Smooth muscle cell (in vitro differentiated cells): ENCODE measurements around the gene ISCU. TPM values are rescaled to one million over a fixed set of nuclear protein-coding genes. Genes with fewer than 3 reads are reported as not detected.

Source experiments
- DNase-seq: peaks from one replicate; lab custom pipeline; 2025; ENCODE audit not compliant: unreplicated experiment; lab: John Stamatoyannopoulos, UW
- H2AFZ ChIP-seq: fragments of 200-600 bp; sonication (generic); 2 replicates; pipeline ENCODE4 v1.6.0; 2016; ENCODE audit warnings: antibody characterized with exemption, low read depth, mild to moderate bottlenecking
- H3F3A ChIP-seq: fragments of 200-600 bp; sonication (generic); 2 replicates; pipeline ENCODE4 v1.6.0; 2017; ENCODE audit warnings: antibody characterized with exemption, low read depth
- H3K27ac ChIP-seq: fragments of 200-600 bp; sonication (generic); 2 replicates; pipeline ENCODE4 v1.5.1; 2016; ENCODE audit warnings: low read depth, mild to moderate bottlenecking
- H3K27me3 ChIP-seq: fragments of 200-600 bp; sonication (generic); 2 replicates; pipeline ENCODE4 v1.6.1; 2016; ENCODE audit warnings: low read depth, mild to moderate bottlenecking
- H3K36me3 ChIP-seq: fragments of 200-600 bp; sonication (generic); 2 replicates; pipeline ENCODE4 v1.5.1; 2016; ENCODE audit warnings: low read depth
- H3K4me1 ChIP-seq: fragments of 200-600 bp; sonication (generic); 2 replicates; pipeline ENCODE4 v1.5.1; 2016; ENCODE audit warnings: low read depth
- H3K4me2 ChIP-seq: fragments of 200-600 bp; sonication (generic); 2 replicates; pipeline ENCODE4 v1.6.0; 2016; ENCODE audit warnings: mild to moderate bottlenecking
- H3K4me3 ChIP-seq: fragments of 200-600 bp; sonication (generic); 2 replicates; pipeline ENCODE4 v1.5.1; 2016; ENCODE audit warnings: mild to moderate bottlenecking
- H3K79me2 ChIP-seq: fragments of 200-600 bp; sonication (generic); 2 replicates; pipeline ENCODE4 v1.6.0; 2016; ENCODE audit warnings: low read depth, mild to moderate bottlenecking
- H3K9ac ChIP-seq: fragments of 200-600 bp; sonication (generic); 2 replicates; pipeline ENCODE4 v1.6.0; 2016; ENCODE audit warnings: low read depth
- H3K9me3 ChIP-seq: fragments of 200-600 bp; sonication (generic); replicated peaks from 2 replicates; pipeline ENCODE4 v1.5.1; 2016; ENCODE audit warnings: low read depth
- H4K20me1 ChIP-seq: fragments of 200-600 bp; sonication (generic); 2 replicates; pipeline ENCODE4 v1.6.0; 2016; ENCODE audit warnings: low read depth
- WGBS: methylation state at CpG from one replicate; pipeline ENCODE4 v1.1.7; 2016; ENCODE audit warnings: low lambda C conversion rate; 5-methylcytosine and 5-hydroxymethylcytosine counted together
- polyA plus RNA-seq: library from polyadenylated mRNA; unstranded; fragments of >200 nt; fragmentation: Nextera tagmentation; extraction: Ambion mirVana; gene quantifications from 2 replicates; pipeline ENCODE4 v1.2.1, GENCODE V29; 2016
- total RNA-seq: library from RNA; depleted of rRNA; stranded (reverse); fragments of >200 nt; gene quantifications from 2 replicates; pipeline ENCODE4 v1.2.3, GENCODE V29; 2014
- TF ChIP-seq, protein P1 (sequence below): fragments of 200-600 bp; sonication (generic); IDR thresholded peaks from 2 replicates; pipeline ENCODE4 v1.5.1; 2017; ENCODE audit warnings: borderline replicate concordance, mild to moderate bottlenecking, antibody characterized with exemption; ENCODE audit not compliant: insufficient read depth, poor library complexity, severe bottlenecking

ISCU gene
- total and polyA plus RNA-seq, 2 experiments from 2014 or later: 138 to 140 TPM

DNA sequence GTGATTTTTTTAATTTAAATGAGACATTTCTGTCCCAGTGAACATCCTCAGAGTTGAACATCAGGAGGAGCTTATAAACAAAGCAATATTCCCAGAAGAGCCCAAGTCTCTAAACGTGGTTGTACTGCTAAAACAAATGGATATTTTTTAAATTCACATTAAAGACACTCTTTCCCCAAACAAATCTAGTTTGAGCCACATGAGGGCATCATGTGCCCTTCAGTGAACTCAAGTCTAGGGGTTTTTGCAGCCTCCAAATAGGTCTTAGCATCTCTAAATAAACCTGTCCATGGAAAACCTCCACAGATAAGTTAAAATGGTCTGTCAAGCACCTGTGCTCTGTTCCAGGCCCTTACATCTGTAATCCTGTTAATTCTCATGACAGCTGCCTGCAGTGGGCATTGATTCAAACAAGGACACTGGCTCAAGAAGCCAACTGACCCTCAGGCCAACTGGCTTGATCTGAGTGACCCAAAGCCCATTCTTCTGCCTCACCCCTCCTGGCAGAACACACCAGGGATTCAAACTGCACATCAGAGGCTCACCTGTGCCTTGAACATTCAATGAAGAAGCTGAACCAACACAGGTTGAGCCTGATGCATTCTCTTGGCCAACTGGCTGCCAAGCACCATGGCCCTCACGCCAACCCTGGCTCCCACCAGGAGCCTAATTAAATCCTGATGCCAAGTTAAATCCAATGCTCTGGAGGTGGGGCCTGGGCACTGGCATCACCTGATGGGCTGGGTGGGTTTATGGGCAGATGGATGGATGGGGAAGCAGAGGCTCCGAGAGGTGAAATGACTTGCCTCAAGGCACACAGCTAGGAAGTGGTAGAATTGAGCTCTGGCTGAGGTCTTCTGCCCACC lies 8.6 kb downstream of the ISCU start:
- WGBS: 73% methylated on average over 3 of the region's 3 CpGs
- H3K27ac ChIP-seq: peak overlapping the region; percentile 7
- peaks cover 19% of the 10 kb centered on the region for H3F3A ChIP-seq
- H3K79me2 ChIP-seq: no peaks in the 10 kb centered on the region
- H3K27me3 ChIP-seq: no peaks in the 10 kb centered on the region
- TF ChIP-seq, protein P1, sequence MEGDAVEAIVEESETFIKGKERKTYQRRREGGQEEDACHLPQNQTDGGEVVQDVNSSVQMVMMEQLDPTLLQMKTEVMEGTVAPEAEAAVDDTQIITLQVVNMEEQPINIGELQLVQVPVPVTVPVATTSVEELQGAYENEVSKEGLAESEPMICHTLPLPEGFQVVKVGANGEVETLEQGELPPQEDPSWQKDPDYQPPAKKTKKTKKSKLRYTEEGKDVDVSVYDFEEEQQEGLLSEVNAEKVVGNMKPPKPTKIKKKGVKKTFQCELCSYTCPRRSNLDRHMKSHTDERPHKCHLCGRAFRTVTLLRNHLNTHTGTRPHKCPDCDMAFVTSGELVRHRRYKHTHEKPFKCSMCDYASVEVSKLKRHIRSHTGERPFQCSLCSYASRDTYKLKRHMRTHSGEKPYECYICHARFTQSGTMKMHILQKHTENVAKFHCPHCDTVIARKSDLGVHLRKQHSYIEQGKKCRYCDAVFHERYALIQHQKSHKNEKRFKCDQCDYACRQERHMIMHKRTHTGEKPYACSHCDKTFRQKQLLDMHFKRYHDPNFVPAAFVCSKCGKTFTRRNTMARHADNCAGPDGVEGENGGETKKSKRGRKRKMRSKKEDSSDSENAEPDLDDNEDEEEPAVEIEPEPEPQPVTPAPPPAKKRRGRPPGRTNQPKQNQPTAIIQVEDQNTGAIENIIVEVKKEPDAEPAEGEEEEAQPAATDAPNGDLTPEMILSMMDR: peak; percentile 53
- no peaks in the 10 kb centered on the region for H4K20me1 ChIP-seq
- H3K4me2 ChIP-seq: no peak overlapping the region
- no peak overlapping the region for H3K9ac ChIP-seq
- H3K4me1 ChIP-seq: no peaks in the 10 kb centered on the region
- H2AFZ ChIP-seq: no peak overlapping the region
- DNase-seq: no peak
- H3K4me3 ChIP-seq: no peak overlapping the region
- no peaks in the 10 kb centered on the region for H3K9me3 ChIP-seq
- H3K36me3 ChIP-seq: peaks cover 11% of the 10 kb centered on the region

DNA sequence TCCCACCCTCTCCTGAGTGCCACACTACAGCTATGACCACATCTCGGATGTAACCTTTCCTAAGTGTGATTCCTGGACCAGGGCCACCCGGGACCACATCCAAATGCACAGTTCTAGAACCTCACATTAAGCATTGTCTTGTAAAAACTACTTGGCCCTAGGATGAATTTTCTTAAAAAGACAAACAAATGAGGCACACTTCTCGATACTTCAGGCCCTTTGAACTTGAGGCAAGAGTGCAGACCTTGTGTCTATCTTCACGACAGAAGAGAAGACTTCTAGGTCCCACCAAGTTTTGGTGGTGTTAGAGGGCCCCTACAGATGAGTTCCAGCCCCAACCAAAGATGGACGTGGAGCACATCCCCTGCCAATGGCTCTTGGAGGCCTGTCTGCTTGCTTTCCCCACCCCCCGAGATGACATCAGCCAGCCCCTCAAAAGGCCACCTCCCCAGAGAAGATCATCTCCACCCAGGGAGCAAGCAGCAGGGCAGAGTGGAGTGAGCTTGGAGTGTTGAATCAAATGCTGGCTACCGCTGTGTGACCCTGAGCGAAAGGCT lies 9.3 kb downstream of the ISCU start:
- WGBS: 89% methylated on average over 8 of the region's 8 CpGs
- H3K36me3 ChIP-seq: peaks cover 11% of the 10 kb centered on the region
- H3K9ac ChIP-seq: no peak overlapping the region
- H3K27me3 ChIP-seq: no peaks in the 10 kb centered on the region
- no peak for DNase-seq
- no peak overlapping the region for H3K27ac ChIP-seq
- no peaks in the 10 kb centered on the region for H3K79me2 ChIP-seq
- no peaks in the 10 kb centered on the region for H3K9me3 ChIP-seq
- no peak overlapping the region for H3K4me3 ChIP-seq
- TF ChIP-seq, protein P1: no peak
- no peaks in the 10 kb centered on the region for H4K20me1 ChIP-seq
- H3F3A ChIP-seq: peaks cover 19% of the 10 kb centered on the region
- no peaks in the 10 kb centered on the region for H3K4me1 ChIP-seq
- H2AFZ ChIP-seq: no peak overlapping the region
- H3K4me2 ChIP-seq: no peak overlapping the region

DNA sequence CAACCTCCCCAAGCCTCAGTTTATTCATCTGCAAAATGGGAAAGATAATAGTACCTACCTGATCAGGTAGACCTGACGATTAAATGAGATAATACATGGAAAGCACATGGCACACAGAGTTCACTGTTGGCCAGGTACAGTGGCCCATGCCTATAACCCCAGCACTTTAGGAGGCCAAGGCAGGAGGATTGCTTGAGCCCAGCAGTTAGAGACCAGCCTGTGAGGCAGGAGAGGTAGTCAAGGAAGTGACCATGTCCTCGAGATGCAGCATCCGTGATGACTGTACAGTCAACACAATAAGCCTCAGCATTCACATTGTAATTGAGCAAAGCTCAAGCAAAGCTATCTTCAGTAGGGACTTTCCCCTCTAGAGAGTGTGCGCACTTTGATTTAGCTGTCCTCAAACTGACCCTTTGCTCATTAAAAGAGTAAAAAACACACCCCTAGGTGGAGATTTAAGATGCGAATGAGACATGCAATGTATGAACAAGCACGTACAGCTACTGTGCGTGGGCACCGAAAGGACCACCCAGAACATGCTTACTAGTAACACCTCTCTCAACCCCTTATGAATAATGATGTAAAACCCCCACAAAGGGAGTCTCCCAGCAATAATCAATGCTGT lies 9.9 kb downstream of the ISCU start:
- H3K79me2 ChIP-seq: no peaks in the 10 kb centered on the region
- no peaks in the 10 kb centered on the region for H4K20me1 ChIP-seq
- WGBS: 78% methylated on average over 8 of the region's 8 CpGs
- no peak overlapping the region for H3K4me2 ChIP-seq
- DNase-seq: no peak
- TF ChIP-seq, protein P1: no peak
- no peak overlapping the region for H3K27ac ChIP-seq
- peaks cover 19% of the 10 kb centered on the region for H3F3A ChIP-seq
- H2AFZ ChIP-seq: no peak overlapping the region
- H3K9ac ChIP-seq: no peak overlapping the region
- H3K27me3 ChIP-seq: no peaks in the 10 kb centered on the region
- H3K4me1 ChIP-seq: no peaks in the 10 kb centered on the region
- H3K4me3 ChIP-seq: no peak overlapping the region
- H3K36me3 ChIP-seq: peaks cover 11% of the 10 kb centered on the region
- no peaks in the 10 kb centered on the region for H3K9me3 ChIP-seq
